Measurements from ENCODE around the gene C15orf40.
"Not testable (repeated sequence)": the region's sequence is repeated elsewhere in the genome, so short reads cannot be mapped to it uniquely, and the experiment has no call there.

C15orf40 gene

DNA sequence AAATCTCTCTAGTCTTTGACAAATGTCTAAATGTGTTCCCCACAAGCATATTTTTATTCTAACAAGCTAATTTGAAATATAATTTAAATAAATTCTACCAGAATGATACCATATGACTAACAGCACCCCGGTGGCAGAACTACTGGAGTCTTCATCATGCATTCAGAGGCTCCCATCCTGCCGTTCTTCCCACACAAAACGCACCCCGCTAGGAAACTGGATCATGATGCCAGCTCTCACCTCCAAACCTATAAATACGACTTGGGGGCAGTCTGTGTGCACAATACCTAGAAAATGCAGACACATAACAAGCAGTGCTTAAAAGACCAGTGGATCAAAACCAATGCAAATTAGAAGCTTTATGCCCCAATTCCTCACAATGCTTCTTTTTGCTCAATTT is 67.4 kb downstream of the C15orf40 start:
- TF ChIP-seq, protein P1, sequence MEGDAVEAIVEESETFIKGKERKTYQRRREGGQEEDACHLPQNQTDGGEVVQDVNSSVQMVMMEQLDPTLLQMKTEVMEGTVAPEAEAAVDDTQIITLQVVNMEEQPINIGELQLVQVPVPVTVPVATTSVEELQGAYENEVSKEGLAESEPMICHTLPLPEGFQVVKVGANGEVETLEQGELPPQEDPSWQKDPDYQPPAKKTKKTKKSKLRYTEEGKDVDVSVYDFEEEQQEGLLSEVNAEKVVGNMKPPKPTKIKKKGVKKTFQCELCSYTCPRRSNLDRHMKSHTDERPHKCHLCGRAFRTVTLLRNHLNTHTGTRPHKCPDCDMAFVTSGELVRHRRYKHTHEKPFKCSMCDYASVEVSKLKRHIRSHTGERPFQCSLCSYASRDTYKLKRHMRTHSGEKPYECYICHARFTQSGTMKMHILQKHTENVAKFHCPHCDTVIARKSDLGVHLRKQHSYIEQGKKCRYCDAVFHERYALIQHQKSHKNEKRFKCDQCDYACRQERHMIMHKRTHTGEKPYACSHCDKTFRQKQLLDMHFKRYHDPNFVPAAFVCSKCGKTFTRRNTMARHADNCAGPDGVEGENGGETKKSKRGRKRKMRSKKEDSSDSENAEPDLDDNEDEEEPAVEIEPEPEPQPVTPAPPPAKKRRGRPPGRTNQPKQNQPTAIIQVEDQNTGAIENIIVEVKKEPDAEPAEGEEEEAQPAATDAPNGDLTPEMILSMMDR (IDR thresholded peaks at IDR 0.05; ENCODE audit: extremely low read depth, insufficient read depth, missing control alignments) = no peak

DNA sequence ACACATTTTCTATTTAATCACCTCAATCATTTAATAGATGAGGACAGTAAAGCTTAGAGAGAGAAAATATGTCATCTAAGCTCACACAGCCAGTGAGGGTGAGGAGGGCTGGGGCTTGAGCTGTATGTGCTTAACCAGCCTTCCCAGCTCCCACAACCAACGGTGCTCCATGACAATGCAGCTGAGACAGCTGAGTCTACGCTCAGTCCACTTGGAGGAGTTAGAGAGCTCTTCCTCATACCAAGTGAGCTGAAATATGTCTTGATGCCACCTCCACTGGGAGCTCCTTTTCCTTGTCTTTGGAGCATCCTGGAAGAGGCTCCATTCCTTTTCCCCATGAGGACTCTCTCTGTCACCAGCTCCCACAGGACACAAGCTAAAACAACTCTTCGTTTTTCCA is 68.3 kb downstream of the C15orf40 start:
- in situ Hi-C loops (cut with MboI; ENCODE audit: low pct_unique_long_range_greater_than_20kb, low sequenced_read_pairs, unreplicated experiment) = no loop called here
- TF ChIP-seq, protein P1 (IDR thresholded peaks at IDR 0.05; ENCODE audit: extremely low read depth, insufficient read depth, missing control alignments) = no peak
- no peak for DNase-seq (ENCODE audit: low spot score)

More for the DNA sequence above, 67.4 kb downstream of the C15orf40 start:
- in situ Hi-C loops (cut with MboI; ENCODE audit: low pct_unique_long_range_greater_than_20kb, low sequenced_read_pairs, unreplicated experiment) = no loop called here
- DNase-seq (ENCODE audit: low spot score) = no peak

DNA sequence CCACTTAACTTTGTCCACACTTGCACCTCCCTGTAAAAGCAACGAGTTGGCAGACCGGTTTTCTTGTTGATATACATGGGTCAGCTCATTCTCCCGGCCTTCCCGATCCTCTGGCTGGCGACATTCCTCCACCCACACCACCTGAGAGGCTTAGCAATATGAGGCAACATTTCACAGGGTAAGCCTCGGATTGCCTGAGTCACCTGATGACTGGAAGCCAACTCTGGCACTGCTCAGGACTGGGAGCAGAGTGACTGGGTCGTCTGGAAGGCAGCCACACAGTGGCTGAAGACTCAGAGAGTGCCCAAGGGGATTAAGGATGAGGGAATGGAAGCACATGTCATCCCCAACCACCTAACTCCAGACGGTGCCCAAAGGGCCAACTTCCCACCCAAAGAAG is 68.7 kb downstream of the C15orf40 start:
- TF ChIP-seq, protein P1 (IDR thresholded peaks at IDR 0.05; ENCODE audit: extremely low read depth, insufficient read depth, missing control alignments) = no peak
- no peak for DNase-seq (ENCODE audit: low spot score)
- in situ Hi-C loops (cut with MboI; ENCODE audit: low pct_unique_long_range_greater_than_20kb, low sequenced_read_pairs, unreplicated experiment) = no loop called here

DNA sequence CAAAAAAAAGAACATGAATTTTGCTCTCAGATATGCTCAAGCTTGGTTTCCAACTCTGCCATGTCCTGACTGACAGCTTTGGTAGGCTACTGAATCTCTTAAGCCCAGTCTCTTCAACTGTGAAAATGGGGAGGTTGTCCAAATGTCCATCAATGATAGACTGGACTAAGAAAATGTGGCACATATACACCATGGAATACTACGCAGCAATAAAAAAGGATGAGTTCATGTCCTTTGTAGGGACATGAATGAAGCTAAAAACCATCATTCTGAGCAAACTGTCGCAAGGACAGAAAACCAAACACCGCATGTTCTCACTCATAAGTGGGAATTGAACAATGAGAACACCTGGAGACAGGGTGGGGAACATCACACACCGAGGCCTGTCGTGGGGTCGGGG is 71.8 kb downstream of the C15orf40 start:
- DNase-seq (ENCODE audit: low spot score); in situ Hi-C loops (cut with MboI; ENCODE audit: low pct_unique_long_range_greater_than_20kb, low sequenced_read_pairs, unreplicated experiment): not testable (repeated sequence)

All from GM13977 (cell line).